OCI-LY7 (cell line): ENCODE measurements around the gene PDZD7. TPM values are rescaled to one million over a fixed set of nuclear protein-coding genes. Genes with fewer than 3 reads are reported as not detected.
A peak's percentile ranks its signal among the peaks of the same experiment; 100 is the strongest.

Experiments
- BruUV-seq: library from RNA; stranded (reverse); fragments of 400-500 nt; replicated peaks from 2 replicates; lab custom pipeline; 2021; lab: Mats Ljungman, UMichigan
- CTCF ChIA-PET: fragments of 300-600 bp; sonication (Branson Sonifier 250); formaldehyde crosslinking; loops from one replicate; lab custom pipeline; 2022; ENCODE audit warnings: antibody characterized with exemption; ENCODE audit not compliant: unreplicated experiment; lab: Charles Lee
- POLR2A ChIA-PET: fragments of 300-600 bp; sonication (Branson Sonifier 250); formaldehyde crosslinking; loops from one replicate; lab custom pipeline; 2022; ENCODE audit warnings: antibody characterized with exemption; lab: Charles Lee
- DNase-seq: peaks from one replicate; pipeline ENCODE4 v3.0.0-alpha.2; 2015; ENCODE audit warnings: low spot score
- H2AFZ ChIP-seq: fragments of 200-600 bp; sonication (generic), shearing (Covaris generic); 2 replicates; pipeline ENCODE4 v1.6.1; 2014; ENCODE audit warnings: mild to moderate bottlenecking, antibody characterized with exemption, low read length, moderate library complexity
- H3K27ac ChIP-seq: fragments of 200-600 bp; sonication (generic); 2 replicates; pipeline ENCODE4 v1.5.1; 2014; ENCODE audit warnings: mixed run types, low read depth, mild to moderate bottlenecking, moderate library complexity, low read length, inconsistent platforms; ENCODE audit not compliant: poor library complexity, severe bottlenecking
- H3K36me3 ChIP-seq: fragments of 200-600 bp; sonication (generic); 2 replicates; pipeline ENCODE4 v1.6.1; 2014; ENCODE audit warnings: mild to moderate bottlenecking, antibody characterized with exemption, low read length, moderate library complexity, mixed read lengths; ENCODE audit not compliant: insufficient read depth
- H3K4me1 ChIP-seq: fragments of 200-600 bp; sonication (generic); 2 replicates; pipeline ENCODE4 v1.5.1; 2014; ENCODE audit warnings: mild to moderate bottlenecking, low read length; ENCODE audit not compliant: insufficient read depth, poor library complexity, severe bottlenecking
- H3K4me2 ChIP-seq: fragments of 200-600 bp; sonication (generic); 2 replicates; pipeline ENCODE4 v1.6.1; 2014; ENCODE audit warnings: mild to moderate bottlenecking, low read length
- H3K4me3 ChIP-seq: fragments of 200-600 bp; sonication (generic); 2 replicates; pipeline ENCODE4 v1.5.1; 2014; ENCODE audit warnings: mild to moderate bottlenecking, low read depth, low read length; ENCODE audit not compliant: poor library complexity, severe bottlenecking
- H3K79me2 ChIP-seq: fragments of 200-600 bp; sonication (generic); 2 replicates; pipeline ENCODE4 v1.6.1; 2016; ENCODE audit warnings: low read depth, mild to moderate bottlenecking, low read length, moderate library complexity, mixed read lengths; ENCODE audit not compliant: insufficient read depth
- H3K9me2 ChIP-seq: fragments of 200-600 bp; sonication (generic); 2 replicates; pipeline ENCODE4 v1.6.1; 2016; ENCODE audit warnings: mild to moderate bottlenecking, low read length, mixed read lengths; ENCODE audit not compliant: insufficient read depth
- H3K9me3 ChIP-seq: fragments of 200-600 bp; sonication (generic); 2 replicates; pipeline ENCODE4 v1.6.1; 2014; ENCODE audit warnings: mild to moderate bottlenecking, mixed run types, low read length, mixed read lengths
- H4K20me1 ChIP-seq: fragments of 200-600 bp; sonication (generic); 2 replicates; pipeline ENCODE4 v1.6.1; 2014; ENCODE audit warnings: mild to moderate bottlenecking, antibody characterized with exemption, low read length, moderate library complexity, mixed read lengths; ENCODE audit not compliant: insufficient read depth
- EZH2phosphoT487 ChIP-seq: fragments of 200-600 bp; sonication (generic); IDR thresholded peaks from 2 replicates; pipeline ENCODE4 v1.6.1; 2018; ENCODE audit warnings: low read depth, borderline replicate concordance, mild to moderate bottlenecking, mixed run types, antibody characterized with exemption, low read length, moderate library complexity, mixed read lengths
- intact Hi-C: fragments of 100-400 bp; cut with micrococcal nuclease; formaldehyde crosslinking; loops from one replicate; pipeline ENCODE4 v1.10.0; 2022; ENCODE audit not compliant: unreplicated experiment
- total RNA-seq, 2 experiments: library from RNA; depleted of rRNA in 1 of 2; stranded (reverse); fragments of >200 nt in 1 of 2; shearing (Covaris generic) in 1 of 2; gene quantifications; 2 replicates each; pipeline ENCODE4 v1.2.3, GENCODE V29; 2014 to 2022
- TF ChIP-seq, protein P1 (sequence below): fragments of 200-600 bp; sonication (generic); conservative IDR thresholded peaks from 2 replicates; pipeline ENCODE4 v1.5.1; 2014; ENCODE audit warnings: mild to moderate bottlenecking, antibody characterized with exemption, low read length, moderate library complexity, mixed read lengths

PDZD7 gene
- total RNA-seq, 2 experiments from 2014 or later, result 1.6 to 2.1 TPM

DNA sequence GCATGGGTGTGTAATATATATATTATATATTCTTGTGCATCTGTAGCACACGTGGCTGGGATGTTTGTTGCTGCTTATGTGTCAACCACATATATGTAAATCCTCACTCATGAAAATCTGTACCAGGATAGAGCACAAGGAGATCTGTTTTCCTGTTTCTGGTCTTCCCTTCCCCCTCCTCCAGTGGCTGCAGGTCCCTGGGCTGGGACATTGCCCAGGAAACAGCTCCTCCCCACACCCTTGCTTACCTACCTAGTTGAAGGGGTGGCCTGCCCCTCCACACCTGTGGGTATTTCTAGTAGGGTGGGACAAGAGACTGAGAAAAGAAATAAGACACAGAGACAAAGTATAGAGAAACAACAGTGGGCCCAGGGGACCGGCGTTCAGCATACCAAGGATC is 2.3 kb upstream of the PDZD7 start:
- DNase-seq, result no peak
- no peak overlapping the region for H3K4me3 ChIP-seq
- H3K9me3 ChIP-seq, result no peaks in the 10 kb centered on the region
- H3K36me3 ChIP-seq, result no peaks in the 10 kb centered on the region
- ChIA-PET POLR2A (no interaction called here), CTCF (no interaction called here)
- H3K4me2 ChIP-seq, result no peak overlapping the region
- no peaks in the 10 kb centered on the region for H3K9me2 ChIP-seq
- H4K20me1 ChIP-seq, result no peaks in the 10 kb centered on the region
- H3K4me1 ChIP-seq, result no peaks in the 10 kb centered on the region
- H3K79me2 ChIP-seq, result no peaks in the 10 kb centered on the region
- TF ChIP-seq, protein P1, sequence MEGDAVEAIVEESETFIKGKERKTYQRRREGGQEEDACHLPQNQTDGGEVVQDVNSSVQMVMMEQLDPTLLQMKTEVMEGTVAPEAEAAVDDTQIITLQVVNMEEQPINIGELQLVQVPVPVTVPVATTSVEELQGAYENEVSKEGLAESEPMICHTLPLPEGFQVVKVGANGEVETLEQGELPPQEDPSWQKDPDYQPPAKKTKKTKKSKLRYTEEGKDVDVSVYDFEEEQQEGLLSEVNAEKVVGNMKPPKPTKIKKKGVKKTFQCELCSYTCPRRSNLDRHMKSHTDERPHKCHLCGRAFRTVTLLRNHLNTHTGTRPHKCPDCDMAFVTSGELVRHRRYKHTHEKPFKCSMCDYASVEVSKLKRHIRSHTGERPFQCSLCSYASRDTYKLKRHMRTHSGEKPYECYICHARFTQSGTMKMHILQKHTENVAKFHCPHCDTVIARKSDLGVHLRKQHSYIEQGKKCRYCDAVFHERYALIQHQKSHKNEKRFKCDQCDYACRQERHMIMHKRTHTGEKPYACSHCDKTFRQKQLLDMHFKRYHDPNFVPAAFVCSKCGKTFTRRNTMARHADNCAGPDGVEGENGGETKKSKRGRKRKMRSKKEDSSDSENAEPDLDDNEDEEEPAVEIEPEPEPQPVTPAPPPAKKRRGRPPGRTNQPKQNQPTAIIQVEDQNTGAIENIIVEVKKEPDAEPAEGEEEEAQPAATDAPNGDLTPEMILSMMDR, result no peak
- no peak for TF ChIP-seq EZH2phosphoT487
- no peak overlapping the region for H3K27ac ChIP-seq
- H2AFZ ChIP-seq, result no peak overlapping the region
- intact Hi-C loops, result no loop called here
- no TSS peak for BruUV-seq

DNA sequence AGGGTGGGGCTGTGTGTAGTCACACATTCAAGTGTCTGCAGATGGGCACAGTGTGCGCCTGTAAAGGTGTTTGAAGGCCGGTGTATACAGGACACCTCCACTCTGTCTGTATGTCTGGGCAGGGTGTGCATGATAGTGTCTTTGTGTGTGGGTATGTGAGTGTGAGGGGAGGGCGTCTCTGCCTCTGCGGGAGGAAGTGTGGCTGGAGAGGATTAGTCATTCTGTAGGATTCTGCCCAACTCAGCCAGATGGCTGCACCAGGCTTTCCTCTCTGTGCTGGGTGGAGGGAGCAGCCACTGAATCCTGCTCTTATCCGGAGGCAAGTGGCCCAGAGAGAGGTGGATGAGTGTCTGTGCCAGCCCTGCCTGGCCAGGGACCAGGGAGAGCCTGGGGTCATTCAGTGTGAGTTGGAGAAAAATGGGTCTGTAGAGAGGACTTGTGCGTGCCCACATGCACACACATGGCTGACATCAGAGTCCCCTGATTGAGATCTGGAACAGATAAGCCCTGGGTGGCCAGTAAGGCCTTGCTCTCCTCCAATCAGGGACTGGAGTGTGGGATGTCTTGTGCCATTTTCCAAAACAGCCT is 1.8 kb upstream of the PDZD7 start:
- CTCF ChIA-PET, result no interaction called here
- DNase-seq, result no peak
- intact Hi-C loops, result no loop called here
- BruUV-seq, result no TSS peak
- Histone ChIP-seq H3K9me3 (no peaks in the 10 kb centered on the region), H2AFZ (no peak overlapping the region), H3K4me1 (no peaks in the 10 kb centered on the region), H3K9me2 (no peaks in the 10 kb centered on the region), H3K27ac (no peak overlapping the region), H3K79me2 (no peaks in the 10 kb centered on the region), H3K4me3 (no peak overlapping the region), H3K4me2 (no peak overlapping the region), H4K20me1 (no peaks in the 10 kb centered on the region; the same call in 1 of the 2 replicates), H3K36me3 (no peaks in the 10 kb centered on the region)
- no peak for TF ChIP-seq EZH2phosphoT487
- TF ChIP-seq, protein P1, result no peak
- POLR2A ChIA-PET, result no interaction called here

DNA sequence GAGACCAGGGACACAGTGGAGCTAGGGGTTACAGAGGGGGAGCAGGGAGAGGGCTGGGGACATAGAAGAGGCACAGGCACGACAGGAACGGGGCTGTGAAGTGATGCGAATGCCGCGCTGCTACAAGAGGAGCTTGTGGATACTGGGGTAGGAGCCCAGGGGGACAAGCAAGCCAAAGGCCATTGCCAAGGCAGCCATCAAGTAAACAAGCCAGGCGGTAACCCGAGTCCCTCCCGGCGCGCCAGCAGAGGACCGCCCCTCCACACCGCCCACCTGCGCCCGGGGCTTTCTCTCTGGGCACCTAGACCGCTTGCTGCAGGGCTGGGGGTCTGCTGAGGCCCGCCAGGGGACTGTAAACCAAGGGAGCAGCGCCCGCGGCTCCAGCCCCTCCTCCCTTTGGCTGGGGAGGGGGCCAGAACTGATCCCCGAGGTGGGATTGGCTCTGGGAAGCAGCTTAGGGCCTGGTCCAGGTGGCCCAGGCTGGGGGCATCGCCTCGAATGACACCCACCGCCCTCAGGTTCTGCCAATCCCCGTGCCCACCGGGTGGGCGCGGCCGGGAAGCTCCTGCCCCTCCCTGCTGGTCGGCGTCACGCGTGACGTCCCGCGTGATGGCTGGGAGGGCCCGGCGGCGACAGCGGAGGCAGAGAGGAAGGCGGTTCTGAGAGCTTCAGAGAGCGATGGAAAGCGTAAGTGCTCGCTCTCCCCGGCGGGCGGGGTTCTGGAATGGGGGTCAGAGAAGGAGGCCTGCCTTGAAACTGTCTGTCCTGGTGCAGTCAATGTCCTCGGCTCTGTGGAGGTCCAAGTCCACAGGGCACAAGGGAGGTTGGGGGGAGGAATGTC is 1.1 kb upstream of the PDZD7 start:
- H3K4me3 ChIP-seq, result no peak overlapping the region
- intact Hi-C loops, result no loop called here
- no TSS peak for BruUV-seq
- H3K79me2 ChIP-seq, result no peaks in the 10 kb centered on the region
- H3K4me2 ChIP-seq, result peak overlapping the region; percentile 65; the same call in 1 of the 2 replicates
- H3K27ac ChIP-seq, result no peak overlapping the region
- no peaks in the 10 kb centered on the region for H3K36me3 ChIP-seq
- no peak overlapping the region for H2AFZ ChIP-seq
- H3K4me1 ChIP-seq, result no peaks in the 10 kb centered on the region
- TF ChIP-seq, protein P1, result no peak
- no peak for TF ChIP-seq EZH2phosphoT487
- ChIA-PET CTCF (no interaction called here), POLR2A (no interaction called here)
- no peaks in the 10 kb centered on the region for H3K9me2 ChIP-seq
- no peaks in the 10 kb centered on the region for H3K9me3 ChIP-seq
- no peaks in the 10 kb centered on the region; the same call in 1 of the 2 replicates for H4K20me1 ChIP-seq
- no peak for DNase-seq
